GM19455 (cell line): ENCODE results near the gene NEK8.

Source experiments
- ATAC-seq: cut with Tn5 transposase; IDR thresholded peaks from one replicate; pipeline ENCODE4 v1.9.1; 2021; ENCODE audit not compliant: unreplicated experiment

NEK8 gene

DNA sequence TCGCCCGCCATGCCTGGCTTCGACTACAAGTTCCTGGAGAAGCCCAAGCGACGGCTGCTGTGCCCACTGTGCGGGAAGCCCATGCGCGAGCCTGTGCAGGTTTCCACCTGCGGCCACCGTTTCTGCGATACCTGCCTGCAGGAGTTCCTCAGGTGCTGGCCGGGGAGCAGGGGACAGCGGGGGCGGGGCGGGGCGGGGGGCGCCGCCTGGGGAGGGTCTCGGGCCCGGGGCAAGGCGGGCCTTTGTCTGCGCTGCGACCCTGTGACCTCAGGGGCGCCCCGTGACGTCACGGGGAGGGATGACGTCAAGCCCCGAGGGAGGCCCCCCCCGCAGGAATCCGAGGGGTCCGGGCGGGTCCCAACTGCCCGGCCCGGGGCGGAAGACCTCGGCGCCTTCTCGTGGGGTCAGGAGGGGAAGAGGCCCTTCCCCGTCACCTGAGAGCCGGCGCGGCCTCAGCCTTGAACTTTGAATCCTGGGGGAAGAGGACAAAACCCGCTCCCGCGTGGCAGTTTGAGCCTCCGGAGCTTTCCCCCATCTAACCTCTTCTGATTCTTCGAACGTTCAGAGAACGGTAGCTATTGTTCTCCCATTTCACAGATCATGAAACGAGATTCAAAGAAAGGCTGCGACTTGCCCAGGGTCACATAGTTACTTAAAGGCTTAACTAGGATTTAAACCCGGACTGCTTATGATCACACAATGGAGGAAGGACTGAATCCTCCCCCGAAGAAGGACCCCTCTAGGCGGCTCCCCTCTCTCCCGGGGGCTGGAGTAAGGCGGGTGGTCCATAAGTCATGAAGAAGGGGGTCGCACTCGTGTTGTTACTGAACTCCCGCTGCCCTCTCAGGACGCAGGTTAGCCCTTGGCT, 15.8 kb downstream of the NEK8 start:
- ATAC-seq = peak; percentile 23

DNA sequence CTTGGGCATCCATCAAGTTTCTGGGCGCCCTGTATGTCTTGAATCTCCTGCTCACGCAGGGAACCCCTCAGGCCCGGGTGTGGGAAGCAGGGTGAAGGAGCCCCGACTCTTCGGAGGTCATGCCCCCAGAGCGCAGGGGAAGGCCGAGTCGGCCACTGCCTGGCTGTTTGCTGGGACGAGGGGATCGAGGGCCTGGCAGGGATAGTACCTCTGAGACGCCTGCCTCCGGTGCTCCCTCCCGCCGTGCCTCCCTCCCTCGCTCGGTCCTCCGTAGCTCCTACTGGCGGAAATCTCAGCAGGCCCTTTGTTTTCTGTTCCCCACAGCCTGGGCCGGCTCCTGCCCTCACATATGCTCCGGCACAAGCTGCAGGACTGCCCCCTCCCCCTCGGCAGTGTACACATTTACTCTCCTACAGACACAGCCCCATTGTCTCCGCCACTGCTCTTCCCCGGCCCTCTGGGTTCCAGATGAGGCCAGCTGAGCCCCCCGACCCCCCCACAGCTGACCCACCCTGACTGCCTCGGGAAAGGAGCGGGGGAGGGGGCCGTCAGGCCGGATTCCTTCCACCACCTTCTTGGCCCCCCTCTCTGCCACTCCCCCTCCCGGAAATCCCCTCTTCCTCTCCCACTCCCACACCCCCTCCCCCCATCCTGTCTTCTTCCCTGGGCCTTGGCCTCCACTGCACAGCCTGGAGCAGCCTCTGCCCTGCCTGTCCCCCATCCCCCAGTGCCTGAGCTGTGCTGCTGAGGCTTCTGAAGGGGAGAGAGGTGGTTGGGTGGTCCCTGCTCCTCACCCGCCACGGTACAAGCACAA, 16.6 kb downstream of the NEK8 start:
- no peak for ATAC-seq

DNA sequence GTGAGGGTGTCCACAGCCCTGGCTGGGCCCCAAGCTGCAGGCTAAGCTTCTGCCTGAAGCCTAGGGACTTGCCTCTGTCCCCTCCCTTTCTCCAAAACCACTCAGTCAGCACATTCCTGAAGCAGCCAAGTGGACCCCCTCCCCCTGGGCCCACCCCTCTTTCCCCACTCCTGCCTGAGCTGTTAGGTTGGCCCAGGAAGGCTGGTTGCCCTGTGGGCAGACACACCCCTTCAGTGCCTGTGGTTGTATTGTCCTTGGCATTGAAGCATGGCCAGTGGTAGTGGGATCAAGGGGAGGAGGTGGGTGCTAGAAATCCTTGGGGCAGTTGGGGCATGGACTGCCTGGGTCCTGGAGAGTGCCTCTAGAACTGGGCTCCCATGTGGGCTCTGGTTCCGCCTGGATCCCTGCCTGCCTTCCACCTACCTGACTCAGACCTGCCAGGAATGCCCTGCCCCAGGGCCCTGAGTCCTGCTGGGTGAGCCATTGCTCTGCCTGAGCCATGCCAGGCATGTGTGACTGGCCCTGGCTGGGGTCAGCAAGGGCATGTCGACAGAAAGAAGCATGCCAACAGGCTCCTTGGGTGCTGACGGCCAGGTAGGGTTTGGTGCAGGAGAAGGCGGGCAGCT, 17.3 kb downstream of the NEK8 start:
- no peak for ATAC-seq

DNA sequence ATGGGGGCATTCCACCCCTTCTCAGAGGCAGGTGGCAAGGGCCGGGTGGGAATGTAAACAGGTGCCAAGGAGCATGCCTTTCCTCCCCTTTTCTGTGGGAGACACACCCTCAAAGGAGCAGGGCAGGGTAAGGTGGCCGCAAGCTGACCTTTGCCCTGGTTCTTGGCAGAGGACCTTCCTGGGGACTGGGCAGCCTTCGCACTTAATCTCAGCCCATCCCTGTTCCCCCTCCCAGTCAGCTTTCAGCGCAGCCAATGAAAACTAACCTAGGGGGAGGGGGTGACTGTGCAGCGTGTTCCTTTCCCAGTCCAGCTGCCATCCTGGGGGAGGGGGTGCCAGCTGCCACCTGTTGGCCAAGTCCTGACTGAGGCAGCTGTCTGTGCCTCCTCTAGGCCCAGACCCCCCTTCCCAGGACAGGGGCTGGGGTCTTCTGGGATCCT, 18.0 kb downstream of the NEK8 start:
- no peak for ATAC-seq

DNA sequence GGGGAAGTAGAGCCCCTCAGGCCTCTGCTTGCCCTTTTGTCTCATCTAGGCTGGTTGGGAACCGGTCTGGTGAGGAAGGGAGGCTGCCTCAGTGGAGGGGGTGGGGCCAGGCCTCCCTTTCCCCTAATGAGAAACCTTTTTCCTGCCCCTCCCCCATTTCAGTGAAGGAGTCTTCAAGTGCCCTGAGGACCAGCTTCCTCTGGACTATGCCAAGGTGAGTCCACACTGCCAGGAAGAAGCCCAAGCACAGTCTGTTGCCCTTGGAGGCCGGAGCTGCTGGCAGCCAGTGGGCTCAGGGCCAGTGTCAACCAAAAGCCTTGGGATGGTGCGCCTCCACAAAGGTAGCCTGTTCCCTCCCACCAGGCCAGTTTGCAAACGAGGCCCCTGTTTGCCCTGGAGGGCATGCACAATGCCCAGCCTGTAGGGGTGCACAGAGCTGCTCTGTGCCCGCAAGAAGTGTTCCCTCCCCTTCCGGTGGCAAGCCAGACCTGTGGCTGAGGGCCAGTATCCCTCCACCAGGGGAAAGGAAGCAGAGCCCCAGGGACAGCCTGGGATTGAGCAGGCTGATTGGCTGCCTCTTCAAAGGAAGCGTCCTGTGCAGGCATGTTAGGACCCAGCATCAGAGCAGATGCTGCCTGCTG, 18.6 kb downstream of the NEK8 start:
- ATAC-seq = no peak

DNA sequence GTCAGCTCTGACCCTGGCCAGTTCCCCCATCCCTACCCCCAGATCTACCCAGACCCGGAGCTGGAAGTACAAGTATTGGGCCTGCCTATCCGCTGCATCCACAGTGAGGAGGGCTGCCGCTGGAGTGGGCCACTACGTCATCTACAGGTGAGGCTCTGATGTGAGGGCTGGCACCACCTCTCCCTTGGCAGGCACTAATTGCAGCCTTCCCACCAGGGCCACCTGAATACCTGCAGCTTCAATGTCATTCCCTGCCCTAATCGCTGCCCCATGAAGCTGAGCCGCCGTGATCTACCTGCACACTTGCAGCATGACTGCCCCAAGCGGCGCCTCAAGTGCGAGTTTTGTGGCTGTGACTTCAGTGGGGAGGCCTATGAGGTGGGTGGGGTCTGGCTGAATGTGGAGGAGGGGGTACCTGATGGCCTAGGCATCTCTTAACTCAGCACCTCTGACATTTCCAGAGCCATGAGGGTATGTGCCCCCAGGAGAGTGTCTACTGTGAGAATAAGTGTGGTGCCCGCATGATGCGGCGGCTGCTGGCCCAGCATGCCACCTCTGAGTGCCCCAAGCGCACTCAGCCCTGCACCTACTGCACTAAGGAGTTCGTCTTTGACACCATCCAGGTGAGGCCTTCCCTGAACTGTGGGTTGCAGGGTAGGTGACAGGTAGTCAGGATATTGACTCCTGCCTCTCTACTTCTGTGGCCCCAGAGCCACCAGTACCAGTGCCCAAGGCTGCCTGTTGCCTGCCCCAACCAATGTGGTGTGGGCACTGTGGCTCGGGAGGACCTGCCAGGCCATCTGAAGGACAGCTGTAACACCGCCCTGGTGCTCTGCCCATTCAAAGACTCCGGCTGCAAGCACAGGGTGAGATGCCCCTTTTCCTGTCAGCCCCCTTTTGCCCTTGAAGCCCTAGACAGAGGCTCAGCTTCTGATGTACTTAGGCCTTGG, 19.5 kb downstream of the NEK8 start:
- ATAC-seq = no peak

DNA sequence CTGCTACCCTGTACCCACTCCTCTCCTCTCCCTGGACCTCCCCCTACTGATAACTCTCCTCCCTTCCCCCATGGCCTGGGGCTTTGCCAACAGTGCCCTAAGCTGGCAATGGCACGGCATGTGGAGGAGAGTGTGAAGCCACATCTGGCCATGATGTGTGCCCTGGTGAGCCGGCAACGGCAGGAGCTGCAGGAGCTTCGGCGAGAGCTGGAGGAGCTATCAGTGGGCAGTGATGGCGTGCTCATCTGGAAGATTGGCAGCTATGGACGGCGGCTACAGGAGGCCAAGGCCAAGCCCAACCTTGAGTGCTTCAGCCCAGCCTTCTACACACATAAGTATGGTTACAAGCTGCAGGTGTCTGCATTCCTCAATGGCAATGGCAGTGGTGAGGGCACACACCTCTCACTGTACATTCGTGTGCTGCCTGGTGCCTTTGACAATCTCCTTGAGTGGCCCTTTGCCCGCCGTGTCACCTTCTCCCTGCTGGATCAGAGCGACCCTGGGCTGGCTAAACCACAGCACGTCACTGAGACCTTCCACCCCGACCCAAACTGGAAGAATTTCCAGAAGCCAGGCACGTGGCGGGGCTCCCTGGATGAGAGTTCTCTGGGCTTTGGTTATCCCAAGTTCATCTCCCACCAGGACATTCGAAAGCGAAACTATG, 20.4 kb downstream of the NEK8 start:
- ATAC-seq = no peak

DNA sequence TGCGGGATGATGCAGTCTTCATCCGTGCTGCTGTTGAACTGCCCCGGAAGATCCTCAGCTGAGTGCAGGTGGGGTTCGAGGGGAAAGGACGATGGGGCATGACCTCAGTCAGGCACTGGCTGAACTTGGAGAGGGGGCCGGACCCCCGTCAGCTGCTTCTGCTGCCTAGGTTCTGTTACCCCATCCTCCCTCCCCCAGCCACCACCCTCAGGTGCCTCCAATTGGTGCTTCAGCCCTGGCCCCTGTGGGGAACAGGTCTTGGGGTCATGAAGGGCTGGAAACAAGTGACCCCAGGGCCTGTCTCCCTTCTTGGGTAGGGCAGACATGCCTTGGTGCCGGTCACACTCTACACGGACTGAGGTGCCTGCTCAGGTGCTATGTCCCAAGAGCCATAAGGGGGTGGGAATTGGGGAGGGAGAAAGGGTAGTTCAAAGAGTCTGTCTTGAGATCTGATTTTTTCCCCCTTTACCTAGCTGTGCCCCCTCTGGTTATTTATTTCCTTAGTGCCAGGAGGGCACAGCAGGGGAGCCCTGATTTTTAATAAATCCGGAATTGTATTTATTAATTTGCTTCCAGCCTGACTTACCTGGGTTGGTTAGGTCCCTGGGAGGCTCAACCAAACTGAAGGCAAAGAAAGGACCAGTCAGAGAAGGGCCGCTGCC, 21.1 kb downstream of the NEK8 start:
- ATAC-seq = no peak

DNA sequence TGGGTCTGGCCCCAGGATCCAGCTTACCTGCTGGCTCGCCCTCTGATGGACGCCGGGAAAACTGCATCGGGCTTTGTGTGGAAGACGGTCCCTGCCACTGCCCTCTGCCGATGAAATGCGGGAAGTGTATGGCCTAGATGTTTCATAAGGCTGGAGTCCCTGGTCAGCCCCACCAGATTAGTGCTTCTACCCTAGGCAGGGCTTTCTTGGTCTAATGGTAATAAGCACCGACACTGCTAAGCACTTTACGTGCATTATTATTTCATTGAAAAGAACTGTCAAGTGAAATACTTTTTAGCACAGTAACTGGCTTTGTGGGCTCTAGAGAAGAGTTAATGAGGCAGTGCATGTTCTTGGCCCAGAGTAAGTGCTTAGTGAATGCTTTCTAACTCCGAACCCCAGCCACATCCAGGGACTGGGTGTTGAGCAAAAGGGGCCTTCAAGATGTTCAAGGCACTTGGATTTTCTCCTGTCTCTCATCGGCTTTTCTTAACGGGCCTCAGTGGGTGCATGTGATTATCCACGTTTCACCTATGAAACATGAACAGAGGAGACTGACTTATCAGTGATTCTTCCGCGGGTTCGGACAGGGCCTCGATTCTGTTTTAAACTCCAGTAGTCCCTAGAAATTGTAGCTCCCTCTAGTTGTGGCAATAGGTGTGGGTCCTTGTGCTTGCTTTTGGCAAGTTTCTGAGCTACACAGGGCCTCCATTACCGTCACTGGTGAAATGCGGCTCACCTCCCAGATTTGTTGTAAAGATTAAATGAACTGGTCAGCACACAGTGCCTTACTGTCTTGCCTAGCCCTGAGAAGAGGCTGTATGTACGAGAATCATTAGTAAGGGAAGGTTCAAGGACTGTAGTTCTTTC, 21.8 kb downstream of the NEK8 start:
- peak; percentile 62 for ATAC-seq

DNA sequence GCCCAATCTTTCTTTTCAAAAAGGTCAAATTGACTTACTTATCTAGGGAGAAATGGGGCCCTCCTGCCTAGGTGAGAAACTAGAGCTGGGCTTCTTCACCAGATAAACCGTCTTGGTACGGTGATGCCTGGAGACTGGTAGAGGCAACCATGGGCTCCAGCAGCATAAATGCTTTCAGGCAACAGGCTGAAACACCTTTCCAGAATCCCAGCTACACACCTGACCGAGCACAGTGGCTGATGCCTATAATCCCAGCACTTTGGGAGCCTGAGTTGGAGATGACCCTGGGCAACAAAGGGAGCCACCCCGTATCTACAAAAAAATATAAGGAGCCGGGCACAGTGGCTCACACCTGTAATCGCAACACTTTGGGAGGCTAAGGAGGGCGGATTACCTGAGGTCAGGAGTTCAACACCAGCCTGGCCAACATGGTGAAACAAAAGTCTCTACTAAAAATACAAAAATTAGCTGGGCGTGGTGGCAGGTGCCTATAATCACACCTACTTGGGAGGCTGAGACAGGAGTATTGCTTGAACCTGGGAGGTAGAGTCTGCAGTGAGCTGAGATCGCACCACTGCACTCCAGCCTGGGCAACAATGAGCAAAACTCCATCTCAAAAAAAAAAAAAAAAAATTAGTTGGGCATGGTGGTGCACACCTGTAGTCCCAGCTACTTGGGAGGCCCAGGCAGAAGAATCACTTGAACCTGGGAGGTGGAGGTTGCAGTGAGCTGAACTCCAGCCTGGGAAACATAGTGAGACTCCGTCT, 23.2 kb downstream of the NEK8 start:
- no peak for ATAC-seq

DNA sequence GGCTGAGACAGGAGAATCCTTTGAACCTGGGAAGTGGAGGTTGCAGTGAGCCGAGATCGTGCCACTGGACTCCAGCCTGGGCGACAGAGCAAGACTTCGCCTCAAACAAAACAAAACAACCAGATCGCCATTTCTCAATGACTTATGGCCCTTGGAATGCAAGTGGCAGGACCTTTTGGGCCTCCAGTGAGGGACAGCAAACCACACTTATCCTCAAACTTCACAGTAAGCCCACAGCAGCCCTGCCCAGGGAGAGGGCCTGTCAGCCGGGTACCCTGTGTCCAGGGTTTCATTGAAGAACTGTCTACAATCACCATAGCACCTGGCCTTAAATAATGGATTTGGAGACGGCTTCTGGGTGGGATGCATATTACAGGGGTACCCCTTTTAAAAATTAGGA, 26.9 kb downstream of the NEK8 start:
- ATAC-seq = no peak

DNA sequence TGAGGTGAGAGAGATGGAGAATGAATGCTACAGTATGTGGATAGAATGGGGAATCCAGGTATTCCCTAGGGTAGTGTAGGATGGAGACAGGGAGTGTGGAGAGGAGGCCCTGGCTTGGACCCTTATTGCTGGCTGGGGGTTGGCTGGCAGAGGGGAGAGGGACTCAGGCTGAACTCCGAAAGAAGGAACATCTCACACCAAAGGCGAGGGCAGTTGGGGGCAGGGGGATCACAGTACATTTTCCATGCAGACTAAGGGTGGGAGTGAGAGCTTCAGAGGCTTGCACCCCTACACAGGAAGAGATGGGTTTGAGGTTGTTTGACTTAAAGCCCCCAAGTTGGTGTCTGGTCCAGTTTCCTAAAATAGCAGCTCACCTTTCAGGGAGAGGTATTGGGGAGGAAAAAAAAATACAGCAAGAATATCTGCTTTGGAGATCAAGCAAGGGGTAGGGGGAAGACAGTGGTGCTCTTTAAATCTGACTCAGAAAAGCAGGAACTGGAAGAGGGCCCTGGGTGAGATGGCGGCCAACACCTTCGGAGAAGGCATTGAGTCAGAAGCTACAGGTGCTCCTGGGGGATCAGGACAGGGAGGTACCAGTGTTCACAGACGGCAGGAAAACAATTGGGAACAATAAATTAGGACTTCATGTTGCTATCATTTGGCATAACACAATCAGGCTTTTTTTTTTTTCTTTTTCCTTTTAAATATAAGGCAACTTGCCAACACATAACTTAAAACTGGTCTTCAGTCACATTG, 27.6 kb downstream of the NEK8 start:
- no peak for ATAC-seq

DNA sequence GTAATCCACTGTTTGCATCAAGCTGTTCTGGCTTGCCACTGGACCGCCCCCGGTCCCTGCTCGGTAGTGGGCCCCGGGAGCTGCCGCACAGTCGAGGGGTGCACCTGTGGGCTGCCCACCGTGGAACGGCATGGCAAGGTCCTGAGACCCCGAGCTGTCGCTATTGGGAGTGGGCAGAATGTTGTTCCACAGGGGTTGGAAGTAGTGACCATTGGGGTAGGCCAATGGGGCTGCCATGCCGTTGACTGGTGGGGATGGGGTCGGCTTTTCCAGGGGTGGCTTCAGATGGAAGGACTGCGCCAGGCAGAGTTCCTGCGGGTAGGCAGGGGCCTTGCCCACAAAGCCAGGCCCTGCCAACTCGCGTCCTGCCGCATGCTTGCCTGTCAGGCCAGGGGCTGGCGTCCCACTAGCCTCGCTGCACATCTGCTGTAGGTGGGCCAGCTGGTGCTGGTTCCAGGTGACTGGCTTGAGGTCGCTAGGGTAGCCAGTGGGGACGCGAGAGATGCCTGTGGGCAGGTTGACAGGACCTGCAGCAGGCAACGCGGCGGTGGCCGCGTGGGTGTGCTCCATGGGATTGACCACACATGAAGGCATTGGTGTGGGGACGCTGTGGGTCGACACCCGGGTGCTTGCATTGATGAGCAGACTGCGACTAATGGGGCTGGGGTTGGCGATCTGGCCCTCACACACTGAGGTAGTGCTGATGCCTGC, 30.0 kb downstream of the NEK8 start:
- ATAC-seq = no peak

DNA sequence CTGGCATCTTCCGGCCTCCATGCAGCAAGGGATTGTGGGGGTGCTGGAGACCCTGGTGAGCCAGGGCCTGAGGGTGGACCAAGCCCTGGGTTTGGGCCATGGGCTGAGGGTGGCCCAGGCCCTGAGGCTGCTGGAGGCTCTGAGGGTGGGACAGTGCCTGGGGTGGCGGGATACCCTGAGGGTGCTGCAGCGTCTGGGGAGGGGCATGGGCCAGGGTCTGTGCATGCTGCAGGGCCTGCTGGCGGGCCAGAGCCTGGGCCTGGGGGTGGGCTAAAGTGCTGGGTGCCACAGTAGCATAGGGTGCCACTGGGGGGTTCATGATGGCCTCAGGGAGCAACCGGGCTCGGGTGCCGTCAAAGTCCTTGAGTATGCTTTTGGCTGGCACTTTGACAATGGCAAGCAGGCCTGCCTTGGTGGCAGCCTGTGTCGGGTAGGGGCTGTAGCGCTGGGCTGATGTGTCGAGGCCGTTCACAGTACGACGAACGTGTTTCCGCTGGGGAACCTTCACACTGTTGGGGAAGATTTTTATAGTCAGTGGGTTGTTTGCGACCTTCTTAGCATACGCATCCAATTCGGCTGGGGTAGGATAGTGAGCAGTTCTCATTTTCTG, 30.8 kb downstream of the NEK8 start:
- no peak for ATAC-seq
